Smooth muscle cell of the umbilical artery (primary cell): ENCODE measurements around the gene ARPC4. TPM values are rescaled to one million over a fixed set of nuclear protein-coding genes. Genes with fewer than 3 reads are reported as not detected.

Source experiments
- total RNA-seq: library from RNA; depleted of rRNA; stranded (reverse); fragments of >200 nt; gene quantifications from 2 replicates; pipeline ENCODE4 v1.2.3, GENCODE V29; 2014

ARPC4 gene
- total RNA-seq, result 200 and 210 TPM in 2 replicates

GRCh38 chr3:9792405-9793160 lies at the start of gene ARPC4, which contains the start of gene TADA3:
Gene ARPC4 (plus strand): TSS chr3:9793082. CDS start chr3:9793122, 40 bp downstream.
Gene TADA3 (minus strand): TSS chr3:9792473. CDS start chr3:9791466, 1,007 bp downstream.

GRCh38 chr3:9749645-9750555 lies 43.0 kb upstream of the ARPC4 start, which contains the start of gene OGG1:
Gene OGG1 (plus strand): TSS chr3:9749952. CDS start chr3:9750287, 335 bp downstream.

GRCh38 chr3:9769426-9770275 lies 23.2 kb upstream of the ARPC4 start, which contains the start of gene CAMK1:
Gene CAMK1 (minus strand): TSS chr3:9769947. CDS start chr3:9767749, 2,198 bp downstream.

GRCh38 chr3:9809615-9810432 lies 16.9 kb downstream of the ARPC4 start, which contains the start of gene TTLL3:
Gene TTLL3 (plus strand): TSS chr3:9810262. CDS start chr3:9810662, 400 bp downstream.

GRCh38 chr3:9843715-9844438 lies 51.0 kb downstream of the ARPC4 start, which contains the start of gene RPUSD3:
Gene RPUSD3 (minus strand): TSS chr3:9844008. CDS start chr3:9843990, 18 bp downstream.

Other genes starting within 250 kb of the ARPC4 start
- not detected in 2 replicates for gene LHFPL4, start 239.3 kb upstream of the ARPC4 start, total RNA-seq
- gene MTMR14, start 143.6 kb upstream of the ARPC4 start, total RNA-seq, result 23.8 and 31.3 TPM in 2 replicates
- not detected in 2 replicates for gene CPNE9, start 89.2 kb upstream of the ARPC4 start, total RNA-seq
- gene BRPF1, start 61.3 kb upstream of the ARPC4 start, total RNA-seq, result 12.8 and 20.5 TPM in 2 replicates
- gene OGG1, start 43.1 kb upstream of the ARPC4 start, total RNA-seq, result 14.0 and 14.4 TPM in 2 replicates
- gene CAMK1, start 23.1 kb upstream of the ARPC4 start, total RNA-seq, result 14.0 and 20.8 TPM in 2 replicates
- gene TADA3, start 609 bp upstream of the ARPC4 start, total RNA-seq, result 72.2 and 89.4 TPM in 2 replicates
- 23.6 and 24.1 TPM in 2 replicates for gene TTLL3, start 17.2 kb downstream of the ARPC4 start, total RNA-seq
- gene RPUSD3, start 50.9 kb downstream of the ARPC4 start, total RNA-seq, result 22.0 and 25.5 TPM in 2 replicates
- gene CIDEC, start 87.2 kb downstream of the ARPC4 start, total RNA-seq, result 0.09 TPM in 1 of 2 replicates, not detected in the other
- 17.6 and 24.3 TPM in 2 replicates for gene JAGN1, start 97.5 kb downstream of the ARPC4 start, total RNA-seq
- under 0.01 and 0.23 TPM in 2 replicates for gene IL17RE, start 109.8 kb downstream of the ARPC4 start, total RNA-seq
- gene IL17RC, start 124.0 kb downstream of the ARPC4 start, total RNA-seq, result 21.5 and 35.0 TPM in 2 replicates
- gene CRELD1, start 140.8 kb downstream of the ARPC4 start, total RNA-seq, result 82.0 and 124 TPM in 2 replicates
- 2.4 and 3.0 TPM in 2 replicates for gene PRRT3, start 159.3 kb downstream of the ARPC4 start, total RNA-seq
- 60.3 and 90.1 TPM in 2 replicates for gene EMC3, start 193.8 kb downstream of the ARPC4 start, total RNA-seq
- gene FANCD2, start 233.4 kb downstream of the ARPC4 start, total RNA-seq, result 3.0 and 12.1 TPM in 2 replicates